Activated T-helper 1 cell treated with anti-CD3 and anti-CD28 coated beads, Interleukin-12 subunit alpha, Interleukin-12 subunit beta, Interleukin-2, Interleukin-4 antibody, amounts not matched to agents 30 ng/mL and 10 ng/mL and 1 ng/mL, durations not matched to agents 14 hours and 24 hours and 36 hours (primary cell): ENCODE measurements around the gene ANKRD12. TPM values are rescaled to one million over a fixed set of nuclear protein-coding genes. Genes with fewer than 3 reads are reported as not detected.
"Not testable (repeated sequence)": the region's sequence is repeated elsewhere in the genome, so short reads cannot be mapped to it uniquely, and the experiment has no call there.

ENCODE experiments used
- DNase-seq: peaks from one replicate; pipeline ENCODE4 v3.0.0; 2021; ENCODE audit warnings: low spot score
- H3K27ac Mint-ChIP-seq: one replicate; pipeline ENCODE4 v1.8.0; 2021; ENCODE audit warnings: mild to moderate bottlenecking, mixed read lengths
- H3K27me3 Mint-ChIP-seq: one replicate; pipeline ENCODE4 v1.8.0; 2022; ENCODE audit warnings: mild to moderate bottlenecking, moderate library complexity, mixed read lengths; ENCODE audit not compliant: insufficient read depth
- H3K36me3 Mint-ChIP-seq: one replicate; pipeline ENCODE4 v1.8.0; 2021; ENCODE audit warnings: low read depth, mixed read lengths
- H3K4me1 Mint-ChIP-seq: one replicate; pipeline ENCODE4 v1.8.0; 2021; ENCODE audit warnings: low read depth, mixed read lengths
- H3K4me3 Mint-ChIP-seq: one replicate; pipeline ENCODE4 v1.8.0; 2021; ENCODE audit warnings: mild to moderate bottlenecking, moderate library complexity, mixed read lengths
- H3K9me3 Mint-ChIP-seq: one replicate; pipeline ENCODE4 v1.8.0; 2021; ENCODE audit warnings: mixed read lengths
- intact Hi-C: fragments of 100-400 bp; cut with micrococcal nuclease; formaldehyde crosslinking; loops from one replicate; pipeline ENCODE4 v1.15.1; 2024
- total RNA-seq: library from RNA; stranded (reverse); gene quantifications from 2 replicates; pipeline ENCODE4 v1.2.3, GENCODE V29; 2022

ANKRD12 gene
- total RNA-seq, 1 donor from 2014 or later, result 61.3 TPM

DNA sequence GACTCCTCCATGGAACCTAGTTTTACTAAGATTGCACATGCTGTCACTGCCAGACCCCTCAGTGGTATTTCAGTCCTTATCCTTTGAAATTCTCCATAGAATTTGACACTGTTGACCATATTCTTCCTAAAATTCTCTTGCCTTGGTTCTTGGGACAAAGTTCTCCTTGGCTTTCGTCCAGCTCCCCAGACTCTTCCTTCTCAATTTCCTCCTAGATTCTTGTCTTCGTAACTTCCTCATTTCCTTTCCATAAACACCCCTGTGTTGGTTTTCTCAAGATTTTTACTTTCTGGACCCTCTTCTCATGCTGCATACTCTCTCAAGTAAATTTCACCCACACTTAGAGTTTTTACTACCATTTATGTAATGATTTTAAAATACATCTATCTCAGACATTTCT, 101.4 kb downstream of the ANKRD12 start:
- intact Hi-C loops, result no loop called here
- DNase-seq, result no peak
- H3K36me3 Mint-ChIP-seq, result peaks cover 44% of the 10 kb centered on the region
- no peaks in the 10 kb centered on the region for H3K4me1 Mint-ChIP-seq
- no peak overlapping the region for H3K4me3 Mint-ChIP-seq
- H3K27ac Mint-ChIP-seq, result no peak overlapping the region
- H3K27me3 Mint-ChIP-seq, result no peaks in the 10 kb centered on the region
- peaks cover 7% of the 10 kb centered on the region for H3K9me3 Mint-ChIP-seq

- H3K27me3 Mint-ChIP-seq, result no peaks in the 10 kb centered on the region
- H3K4me3 Mint-ChIP-seq, result no peak overlapping the region
- intact Hi-C loops, result loop anchor here (10.0 kb wide), 1 partner anchor 65 kb away; no protein-coding TSS in a partner anchor
- DNase-seq, result no peak
- no peaks in the 10 kb centered on the region for H3K9me3 Mint-ChIP-seq
- H3K4me1 Mint-ChIP-seq, result peaks cover 7% of the 10 kb centered on the region
- peaks cover 43% of the 10 kb centered on the region for H3K36me3 Mint-ChIP-seq
- H3K27ac Mint-ChIP-seq, result no peak overlapping the region
Measured at GRCh38 chr18:9239720-9240119, 103.1 kb downstream of the ANKRD12 start.

- no peaks in the 10 kb centered on the region for H3K27me3 Mint-ChIP-seq
Measured at GRCh38 chr18:9240270-9240669, 103.7 kb downstream of the ANKRD12 start.

DNA sequence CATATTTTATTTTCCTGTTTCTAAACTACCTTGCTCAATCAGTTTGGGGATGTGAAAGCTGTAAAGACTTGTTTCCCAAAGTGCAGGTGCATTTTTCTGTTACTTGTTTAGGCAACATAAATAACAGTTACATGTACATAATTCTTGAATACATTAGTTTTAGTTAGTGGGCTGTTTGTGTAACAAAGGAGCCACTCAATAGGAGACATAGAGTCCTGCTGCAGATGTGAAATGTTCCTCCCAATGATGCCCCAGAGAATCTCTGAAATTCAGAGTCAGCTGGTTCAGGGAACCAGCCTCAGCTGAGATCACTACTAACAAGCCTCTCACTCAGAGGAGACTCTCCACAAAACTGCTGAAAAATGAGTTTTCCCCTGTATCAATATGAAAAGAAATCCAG, 106.4 kb downstream of the ANKRD12 start:
- H3K36me3 Mint-ChIP-seq, result peaks cover 31% of the 10 kb centered on the region
- peaks cover 7% of the 10 kb centered on the region for H3K4me1 Mint-ChIP-seq
- H3K4me3 Mint-ChIP-seq, result no peak overlapping the region
- H3K9me3 Mint-ChIP-seq, result no peaks in the 10 kb centered on the region
- H3K27me3 Mint-ChIP-seq, result no peaks in the 10 kb centered on the region
- intact Hi-C loops, result loop anchor here (10.0 kb wide), 1 partner anchor 62 kb away; no protein-coding TSS in a partner anchor
- no peak overlapping the region for H3K27ac Mint-ChIP-seq
- no peak for DNase-seq

More at GRCh38 chr18:9240270-9240669, 103.7 kb downstream of the ANKRD12 start:
- H3K4me3 Mint-ChIP-seq, result no peak overlapping the region
- no peaks in the 10 kb centered on the region for H3K9me3 Mint-ChIP-seq
- intact Hi-C loops, result loop anchor here (10.0 kb wide), 1 partner anchor 65 kb away; no protein-coding TSS in a partner anchor
- H3K4me1 Mint-ChIP-seq, result peaks cover 7% of the 10 kb centered on the region
- peaks cover 42% of the 10 kb centered on the region for H3K36me3 Mint-ChIP-seq
- H3K27ac Mint-ChIP-seq, result no peak overlapping the region
- no peak for DNase-seq

GRCh38 chr18:9244376-9244775, 107.8 kb downstream of the ANKRD12 start:
- Mint-ChIP-seq H3K36me3 (peaks cover 29% of the 10 kb centered on the region), H3K9me3 (no peaks in the 10 kb centered on the region), H3K27me3 (no peaks in the 10 kb centered on the region), H3K4me1 (peaks cover 7% of the 10 kb centered on the region), H3K4me3 (no peak overlapping the region), H3K27ac (no peak overlapping the region)
- no peak for DNase-seq
- intact Hi-C loops, result loop anchor here (10.0 kb wide), 1 partner anchor 60 kb away; no protein-coding TSS in a partner anchor

DNA sequence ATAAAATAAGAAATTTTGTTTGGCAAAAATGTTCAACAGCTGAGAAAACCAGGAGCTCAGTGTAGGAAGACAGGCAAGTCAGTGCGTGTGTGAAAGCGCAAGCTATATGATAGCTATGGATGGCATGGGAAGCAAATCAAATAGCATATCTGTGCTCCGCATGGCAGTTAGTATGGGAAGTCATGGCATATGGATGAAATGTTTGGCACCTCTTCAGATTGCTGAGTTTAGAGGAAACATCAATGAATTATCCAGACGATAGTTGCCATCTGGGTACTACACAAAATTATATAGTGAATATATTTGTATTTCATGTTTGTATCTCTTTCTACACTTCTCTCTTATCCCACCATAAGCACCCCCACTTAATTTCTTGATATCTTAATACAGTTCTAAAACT, 112.1 kb downstream of the ANKRD12 start:
- no peak overlapping the region for H3K4me3 Mint-ChIP-seq
- no peaks in the 10 kb centered on the region for H3K9me3 Mint-ChIP-seq
- DNase-seq, result no peak
- H3K4me1 Mint-ChIP-seq, result peaks cover 2% of the 10 kb centered on the region
- H3K27me3 Mint-ChIP-seq, result no peaks in the 10 kb centered on the region
- intact Hi-C loops, result loop anchor here (10.0 kb wide), 1 partner anchor 56 kb away; no protein-coding TSS in a partner anchor
- no peak overlapping the region for H3K27ac Mint-ChIP-seq
- H3K36me3 Mint-ChIP-seq, result peaks cover 34% of the 10 kb centered on the region

- Mint-ChIP-seq H3K27me3 (no peaks in the 10 kb centered on the region), H3K9me3 (peaks cover 2% of the 10 kb centered on the region), H3K36me3 (peaks cover 37% of the 10 kb centered on the region), H3K4me1 (no peaks in the 10 kb centered on the region), H3K27ac (no peak overlapping the region), H3K4me3 (no peak overlapping the region)
- no peak for DNase-seq
- intact Hi-C loops, result loop anchor here (10.0 kb wide), 1 partner anchor 56 kb away; no protein-coding TSS in a partner anchor
Measured at GRCh38 chr18:9249254-9249653, 112.7 kb downstream of the ANKRD12 start.

DNA sequence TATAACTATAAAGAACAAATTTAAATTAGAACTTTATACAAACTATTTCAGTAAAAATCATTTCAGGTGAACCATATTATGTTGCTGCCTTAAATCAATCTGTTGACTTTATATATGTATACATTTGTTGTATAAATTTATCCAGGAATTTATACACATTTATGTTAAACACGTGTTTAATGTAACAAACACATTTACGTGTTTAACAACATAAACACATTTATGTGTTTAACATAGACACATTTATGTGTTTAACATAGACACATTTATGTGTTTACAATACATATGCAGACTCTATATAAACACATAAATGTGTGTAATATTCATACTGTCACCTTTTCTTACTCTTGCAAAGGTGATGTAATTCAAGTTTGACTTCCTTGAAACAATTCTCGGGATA, 122.6 kb downstream of the ANKRD12 start:
- DNase-seq, result no peak
- Mint-ChIP-seq H3K36me3 (peaks cover 50% of the 10 kb centered on the region), H3K27ac (no peak overlapping the region), H3K9me3 (peaks cover 11% of the 10 kb centered on the region), H3K4me1 (no peaks in the 10 kb centered on the region), H3K4me3 (no peak overlapping the region), H3K27me3 (no peaks in the 10 kb centered on the region)
- intact Hi-C loops, result loop anchor here (5.0 kb wide), 1 partner anchor 73 kb away; the partner anchor contains the start of gene TWSG1

DNA sequence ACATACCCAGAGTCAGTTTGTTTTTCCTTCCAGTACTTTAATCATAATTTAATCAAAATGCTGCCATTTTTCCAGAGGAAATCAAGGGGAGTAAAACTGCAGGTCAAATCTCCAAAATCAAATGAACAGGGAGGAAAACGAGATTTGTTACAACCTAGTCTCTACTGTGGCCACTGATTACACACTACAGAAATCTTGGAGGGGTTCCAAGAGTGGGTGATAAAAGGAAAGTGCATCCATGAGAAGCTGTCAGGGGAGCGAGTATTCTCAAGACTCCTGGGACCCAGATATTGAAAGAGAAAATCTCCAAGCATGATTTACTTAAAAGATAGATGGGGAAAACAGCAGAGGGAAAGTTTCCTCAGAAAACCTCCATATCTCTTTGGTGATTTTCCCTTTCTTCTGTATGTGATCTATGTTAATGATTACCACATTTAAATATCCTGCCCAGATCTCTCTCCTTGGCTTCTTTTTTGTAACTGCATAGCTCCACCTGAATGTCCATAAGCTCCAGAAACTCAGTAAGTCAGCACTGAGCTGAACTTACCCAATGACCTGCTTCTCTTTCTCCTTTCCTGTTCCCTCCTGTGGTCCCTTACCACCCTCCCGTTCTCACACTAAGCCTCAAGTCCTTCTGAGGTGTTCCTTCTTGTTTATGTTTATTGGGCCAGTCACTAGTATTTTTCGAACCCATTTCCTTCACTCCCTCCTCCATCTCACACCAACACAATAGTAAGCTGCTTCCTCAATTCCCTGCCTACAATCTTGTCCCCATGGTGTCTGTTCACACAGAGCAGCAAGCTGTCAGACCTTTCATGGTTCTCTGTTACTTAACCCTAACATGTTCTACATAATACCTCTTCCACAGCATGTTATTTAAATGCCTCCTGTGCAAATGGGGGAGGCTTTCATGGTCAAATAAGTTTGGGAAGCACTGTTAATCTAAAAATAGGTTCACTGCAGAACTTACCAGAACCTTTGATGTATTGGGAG, 124.1 kb downstream of the ANKRD12 start:
- Mint-ChIP-seq H3K4me1 (no peaks in the 10 kb centered on the region), H3K9me3 (peaks cover 5% of the 10 kb centered on the region), H3K4me3 (no peak overlapping the region), H3K27ac (no peak overlapping the region), H3K27me3 (no peaks in the 10 kb centered on the region), H3K36me3 (peaks cover 43% of the 10 kb centered on the region)
- DNase-seq, result no peak
- intact Hi-C loops, result no loop called here

DNA sequence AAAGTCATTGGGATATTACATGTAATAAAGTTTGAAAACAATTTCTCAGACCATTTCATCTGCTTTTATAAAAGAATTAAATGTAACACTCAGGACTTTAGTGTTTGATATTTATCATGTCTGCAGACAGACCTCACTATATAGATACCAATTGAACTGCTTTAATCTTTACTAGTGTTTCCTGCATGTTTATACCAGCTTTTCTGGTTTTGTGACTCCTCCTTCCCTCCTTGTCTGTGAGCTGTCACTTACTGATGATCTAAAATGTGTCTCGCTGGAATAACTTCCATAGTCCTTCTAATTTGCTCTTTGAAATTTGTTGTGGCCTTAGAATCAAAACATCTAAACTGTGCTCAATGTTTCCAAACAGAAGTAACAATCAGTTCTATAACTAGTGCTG, 126.7 kb downstream of the ANKRD12 start:
- Mint-ChIP-seq H3K27me3 (no peaks in the 10 kb centered on the region), H3K27ac (no peak overlapping the region), H3K36me3 (peaks cover 42% of the 10 kb centered on the region), H3K4me3 (no peak overlapping the region), H3K4me1 (no peaks in the 10 kb centered on the region), H3K9me3 (peaks cover 6% of the 10 kb centered on the region)
- intact Hi-C loops, result no loop called here
- no peak for DNase-seq

GRCh38 chr18:9264797-9265196, 128.2 kb downstream of the ANKRD12 start:
- H3K4me1 Mint-ChIP-seq, H3K27me3 Mint-ChIP-seq, DNase-seq, H3K4me3 Mint-ChIP-seq, H3K27ac Mint-ChIP-seq, intact Hi-C loops: not testable (repeated sequence)
- H3K9me3 Mint-ChIP-seq, result peaks cover 12% of the 10 kb centered on the region
- peaks cover 45% of the 10 kb centered on the region for H3K36me3 Mint-ChIP-seq

DNA sequence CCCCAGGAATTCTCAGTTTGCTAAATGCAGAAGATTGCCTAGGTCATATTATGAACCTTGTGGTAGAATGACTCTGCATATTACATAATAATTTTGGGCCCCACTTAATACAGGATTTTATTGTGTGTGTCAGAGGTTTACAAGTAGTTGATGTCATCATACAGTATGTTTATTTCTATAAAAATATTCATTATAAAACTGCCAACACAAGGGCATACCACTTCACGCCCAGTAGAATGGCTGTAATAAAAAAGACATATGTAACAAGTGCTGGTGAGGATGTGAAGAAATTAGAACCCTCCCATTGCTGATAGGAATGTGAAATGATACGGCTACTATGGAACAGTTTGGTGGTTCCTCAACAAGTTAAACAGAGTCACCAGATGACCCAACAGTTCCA, 136.6 kb downstream of the ANKRD12 start:
- no peaks in the 10 kb centered on the region for H3K4me1 Mint-ChIP-seq
- H3K27me3 Mint-ChIP-seq, result no peaks in the 10 kb centered on the region
- no peak overlapping the region for H3K4me3 Mint-ChIP-seq
- H3K27ac Mint-ChIP-seq, result no peak overlapping the region
- H3K36me3 Mint-ChIP-seq, result peaks cover 46% of the 10 kb centered on the region
- H3K9me3 Mint-ChIP-seq, result peaks cover 6% of the 10 kb centered on the region
- no peak for DNase-seq
- intact Hi-C loops, result no loop called here

DNA sequence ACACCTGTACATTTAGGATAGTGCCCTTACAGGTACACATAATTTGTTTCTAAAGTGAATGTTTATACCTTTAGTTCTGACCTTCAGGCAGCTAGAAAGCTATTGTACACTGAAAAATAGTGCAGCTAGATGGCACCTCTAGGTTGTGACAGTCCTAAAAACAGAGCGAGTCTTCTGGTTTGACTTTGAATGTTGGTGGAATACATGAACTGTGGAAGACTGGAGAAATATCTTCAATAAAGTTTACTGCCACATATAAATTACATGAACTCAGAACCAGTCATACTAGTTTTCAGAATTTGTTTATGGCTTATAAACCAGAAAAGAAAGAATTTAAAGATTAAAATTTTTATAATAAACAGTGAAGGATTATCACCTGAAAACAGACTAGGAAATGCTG, 139.3 kb downstream of the ANKRD12 start:
- H3K4me3 Mint-ChIP-seq, result no peak overlapping the region
- no peaks in the 10 kb centered on the region for H3K27me3 Mint-ChIP-seq

More for the DNA sequence above, 139.3 kb downstream of the ANKRD12 start:
- intact Hi-C loops, result no loop called here
- DNase-seq, result no peak
- Mint-ChIP-seq H3K27ac (no peak overlapping the region), H3K36me3 (peaks cover 41% of the 10 kb centered on the region), H3K9me3 (no peaks in the 10 kb centered on the region), H3K4me1 (no peaks in the 10 kb centered on the region)
